MM.1S (cell line): Measurements from ENCODE around the gene NIN.

Experiments
- DNase-seq: peaks from one replicate; pipeline ENCODE4 v3.0.0-alpha.2; 2015
- H2AFZ ChIP-seq: fragments of 300-600 bp; sonication (generic); 2 replicates; pipeline ENCODE4 v1.6.0; 2016; ENCODE audit warnings: antibody characterized with exemption, low read length
- H3F3A ChIP-seq: fragments of 300-600 bp; sonication (generic); 2 replicates; pipeline ENCODE4 v1.6.1; 2016; ENCODE audit warnings: mild to moderate bottlenecking, antibody characterized with exemption, low read length, moderate library complexity, mixed read lengths; ENCODE audit not compliant: insufficient read depth
- H3K27ac ChIP-seq: fragments of 300-600 bp; sonication (generic); 2 replicates; pipeline ENCODE4 v1.5.1; 2016; ENCODE audit warnings: mild to moderate bottlenecking, low read length
- H3K27me3 ChIP-seq: fragments of 300-600 bp; sonication (generic); replicated peaks from 2 replicates; pipeline ENCODE4 v1.6.0; 2016; ENCODE audit warnings: low read length; ENCODE audit not compliant: insufficient read depth
- H3K36me3 ChIP-seq: fragments of 300-600 bp; sonication (generic); replicated peaks from 2 replicates; pipeline ENCODE4 v1.6.1; 2016; ENCODE audit warnings: mild to moderate bottlenecking, low read length, mixed read lengths; ENCODE audit not compliant: insufficient read depth
- H3K4me1 ChIP-seq: fragments of 300-600 bp; sonication (generic); 2 replicates; pipeline ENCODE4 v1.6.1; 2016; ENCODE audit warnings: low read length, mixed read lengths
- H3K4me2 ChIP-seq: fragments of 300-600 bp; sonication (generic); 2 replicates; pipeline ENCODE4 v1.6.0; 2016; ENCODE audit warnings: low read depth, low read length
- H3K4me3 ChIP-seq: fragments of 300-600 bp; sonication (generic); 2 replicates; pipeline ENCODE4 v1.5.1; 2016; ENCODE audit warnings: low read length, mixed read lengths
- H3K79me2 ChIP-seq: fragments of 300-600 bp; sonication (generic); 2 replicates; pipeline ENCODE4 v1.6.1; 2016; ENCODE audit warnings: mixed run types, low read length, mixed read lengths
- H3K9ac ChIP-seq: fragments of 300-600 bp; sonication (generic); 2 replicates; pipeline ENCODE4 v1.6.1; 2016; ENCODE audit warnings: low read length, mixed read lengths
- H3K9me2 ChIP-seq: fragments of 300-600 bp; sonication (generic); replicated peaks from 2 replicates; pipeline ENCODE4 v1.6.1; 2016; ENCODE audit warnings: mild to moderate bottlenecking, low read length, mixed read lengths; ENCODE audit not compliant: insufficient read depth
- H3K9me3 ChIP-seq: fragments of 300-600 bp; sonication (generic); replicated peaks from 2 replicates; pipeline ENCODE4 v1.6.1; 2016; ENCODE audit warnings: mild to moderate bottlenecking, low read length, mixed read lengths; ENCODE audit not compliant: insufficient read depth
- H4K20me1 ChIP-seq: fragments of 300-600 bp; sonication (generic); 2 replicates; pipeline ENCODE4 v1.6.1; 2016; ENCODE audit warnings: mild to moderate bottlenecking, low read length, moderate library complexity, mixed read lengths; ENCODE audit not compliant: insufficient read depth
- EZH2 ChIP-seq: fragments of 300-600 bp; sonication (generic); optimal IDR thresholded peaks from 2 replicates; pipeline ENCODE3; 2017; ENCODE audit warnings: low read depth, mild to moderate bottlenecking, antibody characterized with exemption, low read length, mixed read lengths
- EZH2phosphoT487 ChIP-seq: fragments of 300-600 bp; sonication (generic); IDR thresholded peaks from 2 replicates; pipeline ENCODE4 v1.6.1; 2018; ENCODE audit warnings: antibody characterized with exemption, low read length
- TF ChIP-seq, protein P1 (sequence below): fragments of 300-600 bp; sonication (generic); IDR thresholded peaks from 2 replicates; pipeline ENCODE4 v1.5.1; 2016; ENCODE audit warnings: antibody characterized with exemption, low read length, mixed read lengths

The NIN gene

DNA sequence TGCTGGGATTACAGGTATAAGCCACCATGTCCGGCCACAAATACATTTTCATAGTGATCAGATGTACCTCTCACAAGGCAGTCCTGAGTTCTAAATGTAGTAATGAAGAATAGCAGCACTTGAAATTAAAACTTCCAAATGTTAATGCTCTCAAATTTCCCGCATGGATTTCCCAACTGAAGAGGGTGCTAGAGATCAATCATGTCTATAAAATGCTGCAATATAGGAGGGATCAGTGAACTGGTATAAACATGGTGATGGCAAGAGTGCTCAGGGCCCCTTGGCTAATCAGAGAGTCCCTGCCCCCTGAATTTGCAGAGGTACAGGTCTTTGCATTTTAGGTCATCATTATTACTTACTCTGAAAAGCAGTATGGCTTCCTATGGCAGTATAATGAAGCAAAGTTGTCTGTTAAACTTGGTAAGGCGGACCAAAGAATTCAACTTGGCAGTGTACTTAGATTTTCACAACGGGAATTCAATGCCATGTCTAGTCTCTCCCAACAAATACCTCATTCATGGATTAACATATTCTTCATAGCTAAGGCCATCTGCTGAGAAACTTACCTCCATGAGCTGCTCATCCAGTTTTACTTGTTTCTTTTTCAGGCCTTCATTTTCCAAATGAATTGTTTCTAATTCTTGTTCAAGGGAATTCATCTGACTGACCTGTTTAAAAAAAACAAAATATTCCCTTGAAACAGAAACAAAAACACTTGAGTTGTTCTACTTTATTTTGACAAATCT, 95.8 kb downstream of the NIN start:
- Histone ChIP-seq H3K27ac (no peak overlapping the region), H3K4me3 (no peak overlapping the region), H4K20me1 (no peaks in the 10 kb centered on the region), H3K4me2 (no peak overlapping the region), H3K9ac (no peak overlapping the region), H3K9me2 (no peaks in the 10 kb centered on the region), H3K79me2 (no peaks in the 10 kb centered on the region), H3F3A (peaks cover 5% of the 10 kb centered on the region; the same call in 1 of the 2 replicates), H3K4me1 (peaks cover 5% of the 10 kb centered on the region; the same call in 1 of the 2 replicates), H2AFZ (no peak overlapping the region), H3K36me3 (no peaks in the 10 kb centered on the region), H3K9me3 (no peaks in the 10 kb centered on the region), H3K27me3 (no peaks in the 10 kb centered on the region)
- no peak for DNase-seq
- TF ChIP-seq, protein P1, sequence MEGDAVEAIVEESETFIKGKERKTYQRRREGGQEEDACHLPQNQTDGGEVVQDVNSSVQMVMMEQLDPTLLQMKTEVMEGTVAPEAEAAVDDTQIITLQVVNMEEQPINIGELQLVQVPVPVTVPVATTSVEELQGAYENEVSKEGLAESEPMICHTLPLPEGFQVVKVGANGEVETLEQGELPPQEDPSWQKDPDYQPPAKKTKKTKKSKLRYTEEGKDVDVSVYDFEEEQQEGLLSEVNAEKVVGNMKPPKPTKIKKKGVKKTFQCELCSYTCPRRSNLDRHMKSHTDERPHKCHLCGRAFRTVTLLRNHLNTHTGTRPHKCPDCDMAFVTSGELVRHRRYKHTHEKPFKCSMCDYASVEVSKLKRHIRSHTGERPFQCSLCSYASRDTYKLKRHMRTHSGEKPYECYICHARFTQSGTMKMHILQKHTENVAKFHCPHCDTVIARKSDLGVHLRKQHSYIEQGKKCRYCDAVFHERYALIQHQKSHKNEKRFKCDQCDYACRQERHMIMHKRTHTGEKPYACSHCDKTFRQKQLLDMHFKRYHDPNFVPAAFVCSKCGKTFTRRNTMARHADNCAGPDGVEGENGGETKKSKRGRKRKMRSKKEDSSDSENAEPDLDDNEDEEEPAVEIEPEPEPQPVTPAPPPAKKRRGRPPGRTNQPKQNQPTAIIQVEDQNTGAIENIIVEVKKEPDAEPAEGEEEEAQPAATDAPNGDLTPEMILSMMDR: no peak
- TF ChIP-seq EZH2 (no peak), EZH2phosphoT487 (no peak)

- TF ChIP-seq, protein P1: no peak
- no peak for TF ChIP-seq EZH2
- TF ChIP-seq EZH2phosphoT487: no peak
- no peaks in the 10 kb centered on the region for H3K36me3 ChIP-seq
Measured at GRCh38 chr14:50733494-50733893, 97.5 kb downstream of the NIN start.

DNA sequence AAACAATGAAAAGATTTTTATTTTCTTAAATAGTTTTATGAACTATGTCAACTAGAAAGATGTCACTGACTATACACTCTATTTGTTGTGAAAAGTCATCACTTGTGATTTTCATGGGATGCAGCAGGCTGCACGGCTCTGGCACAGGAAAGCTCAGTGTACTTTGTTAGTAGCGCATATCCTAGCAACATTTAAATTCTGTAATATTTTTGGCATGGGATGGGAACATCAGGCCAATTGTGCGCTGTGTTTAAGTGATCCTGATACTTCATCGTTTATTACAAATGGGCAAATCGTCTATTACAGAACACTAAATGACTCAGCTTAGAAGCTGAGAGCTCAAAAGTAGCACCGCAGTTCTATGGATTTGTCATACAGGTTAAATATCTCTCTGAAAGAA, 102.1 kb downstream of the NIN start:
- no peaks in the 10 kb centered on the region for H3K79me2 ChIP-seq
- no peaks in the 10 kb centered on the region for H3F3A ChIP-seq
- DNase-seq: no peak
- H3K9me3 ChIP-seq: no peaks in the 10 kb centered on the region
- H3K4me2 ChIP-seq: no peak overlapping the region
- H2AFZ ChIP-seq: no peak overlapping the region
- no peaks in the 10 kb centered on the region for H3K27me3 ChIP-seq
- H3K4me1 ChIP-seq: no peaks in the 10 kb centered on the region
- H3K9me2 ChIP-seq: no peaks in the 10 kb centered on the region
- no peak for TF ChIP-seq EZH2phosphoT487
- no peak for TF ChIP-seq EZH2
- H3K27ac ChIP-seq: no peak overlapping the region
- no peak overlapping the region for H3K4me3 ChIP-seq
- no peak overlapping the region for H3K9ac ChIP-seq
- H4K20me1 ChIP-seq: no peaks in the 10 kb centered on the region
- H3K36me3 ChIP-seq: no peaks in the 10 kb centered on the region

More at GRCh38 chr14:50733494-50733893, 97.5 kb downstream of the NIN start:
- DNase-seq: no peak
- Histone ChIP-seq H3K27ac (no peak overlapping the region), H3K4me1 (no peaks in the 10 kb centered on the region), H3K4me2 (no peak overlapping the region), H3K9me2 (no peaks in the 10 kb centered on the region), H2AFZ (no peak overlapping the region), H3K4me3 (no peak overlapping the region), H3K79me2 (no peaks in the 10 kb centered on the region), H3K9ac (no peak overlapping the region), H4K20me1 (no peaks in the 10 kb centered on the region), H3K9me3 (no peaks in the 10 kb centered on the region), H3K27me3 (no peaks in the 10 kb centered on the region), H3F3A (no peaks in the 10 kb centered on the region)
